HL-60/S4 treated with retinoic acid at 250 ng/mL for 4 days and 3 days (cell line): Measurements from ENCODE around the gene LBX2.

Source experiments
- in situ Hi-C: fragments of 300-500 bp; cut with MboI; formaldehyde crosslinking; loops from 2 replicates; pipeline ENCODE4 v1.7.0; 2022; ENCODE audit warnings: low sequenced_read_pairs

Gene LBX2, protein sequence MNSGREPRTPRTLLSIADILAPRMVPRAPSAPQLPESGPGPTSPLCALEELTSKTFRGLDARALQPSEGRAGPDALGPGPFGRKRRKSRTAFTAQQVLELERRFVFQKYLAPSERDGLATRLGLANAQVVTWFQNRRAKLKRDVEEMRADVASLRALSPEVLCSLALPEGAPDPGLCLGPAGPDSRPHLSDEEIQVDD

DNA sequence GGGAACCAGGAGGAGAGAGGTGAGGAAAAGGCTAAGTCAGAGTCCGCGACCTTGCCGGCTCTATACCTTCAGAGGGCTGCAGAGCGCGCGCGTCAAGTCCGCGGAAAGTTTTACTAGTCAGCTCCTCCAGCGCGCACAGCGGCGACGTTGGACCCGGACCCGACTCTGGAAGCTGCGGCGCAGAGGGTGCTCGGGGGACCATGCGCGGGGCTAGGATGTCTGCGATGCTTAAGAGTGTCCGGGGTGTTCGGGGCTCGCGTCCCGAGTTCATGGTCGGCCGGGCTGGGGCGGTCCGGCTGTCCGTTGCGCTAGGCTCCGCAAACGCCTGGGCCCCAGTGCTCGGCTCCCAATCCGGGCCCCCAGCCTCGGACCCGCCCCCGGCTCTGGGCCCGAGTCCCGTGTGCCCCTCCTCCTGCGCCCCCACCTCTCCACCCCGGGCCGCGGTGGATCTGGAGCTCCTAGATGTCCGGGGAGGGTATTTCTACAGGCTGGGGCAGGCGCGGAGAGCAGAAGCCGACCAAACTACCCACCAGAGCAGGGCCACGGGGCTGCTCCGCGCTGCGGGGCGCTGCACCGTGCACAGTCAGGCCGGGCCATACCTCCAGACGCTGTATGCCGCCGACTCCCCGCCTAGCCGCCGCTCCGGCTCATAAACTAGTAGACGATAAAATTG, at the start of gene LBX2:
Gene LBX2 (minus strand): TSS at position 337 of the 673 bp plus-strand sequence. CDS start 66 bp downstream, at position 271.
- in situ Hi-C loops: no loop called here

DNA sequence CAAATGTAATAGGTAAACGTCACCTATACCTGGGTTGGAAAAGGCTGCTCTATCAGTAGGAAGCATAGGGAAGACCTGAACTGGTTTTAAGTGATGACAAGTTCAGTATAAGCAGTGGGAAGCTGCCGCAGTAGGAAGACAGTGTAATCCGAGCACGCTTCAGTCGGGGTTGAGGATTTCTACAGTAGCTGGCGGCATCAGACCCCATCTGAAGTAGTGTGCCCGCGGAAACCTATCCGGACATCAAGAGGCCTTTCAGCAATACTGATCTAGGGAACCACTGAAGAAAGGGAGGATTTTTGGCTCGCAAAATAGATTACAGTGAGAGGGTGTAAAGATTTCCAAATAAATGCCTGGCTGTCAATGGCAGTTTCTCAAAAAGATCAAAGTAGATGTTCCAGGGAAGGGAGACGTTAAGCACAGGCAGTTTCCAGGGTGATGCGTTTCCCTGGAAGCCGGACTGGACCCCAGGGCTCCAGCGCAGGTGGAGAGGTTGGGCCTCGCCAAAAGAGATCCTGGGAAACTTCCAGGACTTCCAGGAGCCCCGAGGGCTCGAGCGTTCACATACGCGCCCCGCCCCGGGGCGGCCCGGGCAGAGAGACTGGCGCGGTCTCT, 49.0 kb upstream of the LBX2 start:
- in situ Hi-C loops: no loop called here

DNA sequence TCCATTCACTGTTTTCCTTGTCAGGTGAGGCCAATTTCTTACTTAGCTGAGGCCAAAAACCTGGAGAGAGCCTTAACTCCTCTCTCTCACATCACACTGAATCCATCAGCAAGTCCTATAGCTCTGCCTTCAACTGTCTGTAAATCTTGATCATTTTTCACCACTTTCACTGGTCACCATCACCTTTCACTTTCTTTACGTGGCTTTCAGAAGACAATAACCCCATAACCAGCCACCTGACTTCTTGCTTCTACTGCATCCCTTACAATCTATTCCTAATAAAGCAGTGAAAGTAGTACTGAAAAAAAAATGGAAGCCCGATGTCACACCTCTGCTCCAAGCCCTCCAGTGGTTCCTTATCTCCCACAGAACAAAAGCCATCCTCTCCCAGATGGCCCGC, 46.6 kb upstream of the LBX2 start:
- in situ Hi-C loops: no loop called here

DNA sequence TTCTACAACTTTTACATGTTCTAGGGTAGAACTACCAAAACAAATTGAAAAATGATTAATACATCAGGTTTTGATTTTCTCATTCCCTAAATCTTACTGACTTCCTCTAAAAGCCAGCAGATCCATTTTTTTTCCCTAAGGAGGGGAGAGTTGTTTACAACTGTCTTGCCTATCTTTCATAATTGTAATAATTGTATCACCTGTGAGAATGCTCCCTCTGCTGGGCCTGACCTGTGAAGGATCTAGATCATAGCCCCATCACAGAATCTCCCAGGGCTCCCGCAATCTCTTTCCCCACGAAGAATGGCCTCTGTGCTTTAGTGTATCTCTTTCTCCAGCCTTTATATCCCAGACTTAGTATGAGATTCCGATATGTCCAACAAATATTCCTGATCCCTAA, 45.2 kb upstream of the LBX2 start:
- in situ Hi-C loops: no loop called here

DNA sequence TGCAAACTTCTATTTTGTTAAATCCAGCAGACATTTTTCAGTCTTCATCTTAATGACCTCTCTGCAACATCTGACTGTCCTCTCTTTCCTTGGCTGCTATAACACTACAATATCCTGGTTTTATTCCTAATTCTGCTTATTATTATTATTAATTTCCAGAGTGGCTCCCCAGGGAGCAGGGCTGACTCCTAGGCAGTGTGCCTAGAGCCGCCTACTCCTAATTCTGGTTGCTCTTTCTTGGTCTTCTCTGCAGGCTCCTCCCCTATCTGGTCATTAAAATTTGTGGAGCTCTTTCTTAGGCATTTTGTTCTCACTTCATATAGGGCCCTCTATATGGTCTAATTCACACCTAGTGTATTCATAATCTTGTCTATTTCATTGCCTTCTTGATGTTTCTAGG, 43.6 kb upstream of the LBX2 start:
- in situ Hi-C loops: no loop called here

DNA sequence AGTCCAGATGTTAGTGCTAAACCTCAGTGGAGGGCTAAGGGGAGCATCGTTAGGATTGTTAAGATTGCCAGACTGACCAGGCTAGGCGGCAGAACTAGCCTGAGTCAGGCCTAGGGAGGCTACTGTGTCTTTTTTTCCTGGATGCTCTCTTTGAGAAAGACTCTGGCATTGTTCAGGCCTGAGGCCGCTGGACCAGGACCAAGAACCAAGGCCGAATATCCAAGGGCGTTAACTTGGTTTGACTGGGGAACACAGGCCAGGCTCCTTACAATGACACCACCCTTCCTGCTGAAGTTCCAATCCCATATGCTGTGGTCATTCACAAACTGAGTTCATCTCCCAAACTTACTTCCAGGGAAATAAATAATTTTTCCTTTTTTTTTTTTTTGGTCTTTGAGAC, 40.9 kb upstream of the LBX2 start:
- in situ Hi-C loops: no loop called here

DNA sequence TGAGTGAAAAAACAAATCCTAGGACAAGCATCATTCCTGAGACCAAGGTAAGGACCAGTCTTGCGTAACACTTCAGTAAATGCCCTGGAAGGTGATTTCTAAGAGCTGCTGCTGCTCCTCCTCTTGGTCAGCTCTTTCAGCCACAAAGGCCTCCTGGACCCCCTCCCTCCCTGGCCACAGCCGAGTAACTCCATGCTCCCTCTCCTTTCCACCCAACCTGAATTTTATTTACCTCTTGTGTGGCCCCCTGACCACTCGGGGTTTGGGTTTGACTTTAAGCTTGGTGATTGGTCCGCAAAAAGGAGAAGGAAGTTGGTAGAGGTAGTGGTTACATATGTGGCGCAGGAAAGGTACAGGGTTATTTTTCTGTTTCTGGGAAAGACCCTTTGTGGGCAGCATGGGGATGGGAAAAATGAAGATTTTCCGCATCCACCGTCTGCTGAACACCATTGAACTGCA, 39.5 kb upstream of the LBX2 start:
- in situ Hi-C loops: no loop called here

DNA sequence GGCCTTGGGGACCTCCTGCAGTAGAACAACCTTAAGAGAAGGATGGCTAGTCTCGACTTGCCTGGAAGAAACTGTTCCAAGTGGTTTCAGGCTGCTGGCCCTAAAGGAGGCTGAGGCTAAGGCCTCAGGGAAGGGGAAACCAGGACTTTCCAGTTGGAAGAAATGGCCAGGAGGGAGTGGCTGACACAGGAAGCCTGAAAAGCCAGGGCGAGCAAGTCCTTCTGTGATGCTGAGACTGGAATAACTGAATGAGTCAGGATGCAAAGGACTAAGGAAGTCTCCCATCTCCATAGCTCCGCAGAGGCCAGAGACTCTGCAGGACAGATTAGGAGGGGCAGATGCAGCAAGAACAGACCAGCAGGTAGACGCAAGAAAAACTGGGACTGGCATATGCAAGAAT, 37.7 kb upstream of the LBX2 start:
- in situ Hi-C loops: no loop called here

DNA sequence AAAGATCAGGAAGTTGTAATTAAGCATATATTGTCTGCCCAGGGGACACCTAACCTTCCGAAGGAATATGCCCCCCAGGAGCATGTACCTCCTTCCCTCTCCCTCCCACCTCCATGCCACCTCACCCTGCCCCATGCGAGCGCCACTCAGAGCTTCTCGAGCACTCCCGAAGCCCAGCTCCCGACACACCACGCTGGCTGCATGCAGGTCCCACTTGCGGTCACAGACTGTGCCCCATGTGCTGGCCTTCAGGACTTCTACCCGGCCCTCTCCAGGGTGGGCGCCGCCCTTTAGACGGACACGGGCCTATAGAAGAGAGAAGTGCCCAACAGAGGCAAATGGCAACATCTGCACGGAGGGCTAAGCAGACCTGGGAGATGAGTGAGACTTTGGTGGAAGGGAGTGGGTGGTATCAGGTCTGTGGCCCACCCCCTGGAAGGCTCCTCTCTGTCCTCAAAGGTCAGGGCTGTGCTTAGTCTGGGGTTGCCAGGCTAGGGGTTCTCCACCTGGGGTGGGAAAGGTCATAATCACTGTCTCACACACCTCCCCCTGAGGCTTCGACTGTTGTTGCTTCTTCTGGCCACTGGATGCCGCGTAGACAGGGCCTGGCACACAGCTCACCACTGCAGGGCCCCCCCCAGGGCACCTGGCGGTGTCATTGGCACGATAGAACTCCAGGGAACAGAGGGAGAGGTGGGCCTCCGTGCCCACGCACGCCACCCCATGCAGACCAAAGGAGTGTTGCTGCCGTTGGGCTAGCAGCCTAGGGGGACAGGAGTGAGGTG, 37.0 kb upstream of the LBX2 start:
- in situ Hi-C loops: no loop called here

DNA sequence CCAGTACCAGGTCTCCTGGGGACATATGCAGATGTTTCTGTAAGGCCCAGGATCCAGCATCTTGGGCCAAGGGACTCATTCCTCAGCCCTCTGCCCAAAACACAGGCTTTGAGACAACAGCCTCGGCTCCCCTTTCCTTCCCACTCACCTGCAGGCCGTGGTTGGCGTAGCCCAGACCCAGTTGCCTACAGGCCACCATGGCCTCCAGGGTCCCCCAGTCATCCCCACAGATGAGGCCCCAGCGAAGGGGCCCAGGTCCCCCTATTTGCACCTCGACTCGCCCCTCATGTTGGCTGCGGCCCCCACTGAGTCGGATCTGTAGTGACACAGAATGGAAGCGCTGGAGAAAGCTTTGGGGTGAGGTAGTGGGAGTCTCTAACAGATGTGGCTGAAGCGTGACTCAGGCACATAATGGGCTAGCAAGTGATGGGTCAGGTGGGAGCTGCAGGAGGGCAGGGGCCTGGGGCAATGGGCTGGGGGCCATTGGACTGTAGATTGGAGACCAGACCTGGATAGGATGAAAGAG, 36.1 kb upstream of the LBX2 start:
- in situ Hi-C loops: no loop called here

DNA sequence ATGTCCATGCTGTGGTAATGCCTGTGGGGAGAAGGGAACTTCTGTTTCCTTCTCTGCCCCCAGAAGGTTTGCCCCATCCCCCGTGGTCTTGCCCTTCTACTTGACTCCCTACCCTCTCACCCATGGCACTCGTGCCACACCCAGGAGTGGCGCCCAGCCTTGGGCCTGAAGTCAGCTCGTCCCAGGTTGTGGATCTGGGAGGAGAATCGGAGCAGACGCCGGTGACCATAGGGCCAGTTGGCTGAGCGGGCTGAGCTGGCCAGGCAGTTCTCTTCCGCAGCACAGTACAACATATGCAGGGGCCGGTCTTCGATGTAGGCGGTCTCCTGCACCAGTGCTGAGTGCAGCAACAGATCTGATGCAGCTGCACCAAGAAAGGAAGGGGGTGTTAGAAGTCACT, 35.0 kb upstream of the LBX2 start:
- in situ Hi-C loops: no loop called here

DNA sequence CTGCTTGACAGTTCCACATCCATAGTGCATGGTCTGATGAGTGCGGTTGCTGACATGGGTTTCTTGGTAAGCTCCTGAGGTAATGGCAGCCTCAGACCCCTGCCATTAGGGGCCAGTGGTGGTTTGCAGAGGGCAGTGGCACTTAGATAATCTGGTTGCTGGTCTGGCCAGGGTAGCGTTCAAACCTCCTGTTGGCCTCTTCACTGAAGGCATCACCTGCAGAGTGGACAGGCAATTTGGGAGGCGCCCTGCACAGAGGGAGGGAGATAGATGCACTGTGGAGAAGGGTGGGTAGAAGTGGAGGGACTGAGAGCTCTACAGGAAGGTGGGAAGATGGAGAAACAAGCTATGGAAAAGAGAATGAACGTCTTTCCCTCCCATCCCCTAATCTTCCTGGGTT, 34.1 kb upstream of the LBX2 start:
- in situ Hi-C loops: no loop called here

DNA sequence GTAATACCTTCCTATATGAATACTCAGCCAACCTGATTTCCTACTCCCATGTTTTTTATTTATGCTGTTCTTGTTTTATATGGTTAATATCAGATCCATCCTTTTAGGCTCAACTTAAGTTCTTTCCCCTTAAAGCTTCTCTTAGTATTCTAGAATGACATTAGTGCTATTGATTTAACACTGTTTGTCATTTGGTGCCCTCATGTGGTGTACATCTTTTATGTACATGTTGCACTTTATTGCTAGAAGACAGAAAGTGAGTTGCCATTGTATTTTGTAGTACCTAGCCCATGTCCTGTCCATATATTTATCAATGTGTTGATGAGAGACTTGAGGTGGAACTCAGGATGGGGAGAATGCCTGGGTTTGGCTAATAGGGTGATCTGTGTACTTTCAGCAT, 32.8 kb upstream of the LBX2 start:
- in situ Hi-C loops: no loop called here

DNA sequence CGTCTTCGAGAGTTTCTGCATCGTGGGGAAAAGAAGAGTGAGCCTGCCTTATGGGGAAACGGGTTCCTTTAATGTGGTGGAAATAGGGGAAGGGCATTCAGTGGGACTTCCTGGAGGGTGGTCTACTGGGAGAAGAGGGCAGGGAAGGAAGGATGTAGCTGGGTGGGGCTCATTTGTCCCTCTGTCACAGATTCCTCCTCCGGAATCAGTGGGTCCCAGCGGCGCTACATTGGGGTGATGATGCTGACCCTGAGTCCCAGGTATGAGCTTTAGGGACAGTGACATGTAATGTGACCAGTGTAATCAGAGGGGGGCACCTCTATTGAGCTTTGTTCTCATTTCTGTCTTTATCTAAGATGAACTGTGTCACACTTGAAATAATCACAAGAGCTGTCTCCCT, 32.3 kb upstream of the LBX2 start:
- in situ Hi-C loops: no loop called here

DNA sequence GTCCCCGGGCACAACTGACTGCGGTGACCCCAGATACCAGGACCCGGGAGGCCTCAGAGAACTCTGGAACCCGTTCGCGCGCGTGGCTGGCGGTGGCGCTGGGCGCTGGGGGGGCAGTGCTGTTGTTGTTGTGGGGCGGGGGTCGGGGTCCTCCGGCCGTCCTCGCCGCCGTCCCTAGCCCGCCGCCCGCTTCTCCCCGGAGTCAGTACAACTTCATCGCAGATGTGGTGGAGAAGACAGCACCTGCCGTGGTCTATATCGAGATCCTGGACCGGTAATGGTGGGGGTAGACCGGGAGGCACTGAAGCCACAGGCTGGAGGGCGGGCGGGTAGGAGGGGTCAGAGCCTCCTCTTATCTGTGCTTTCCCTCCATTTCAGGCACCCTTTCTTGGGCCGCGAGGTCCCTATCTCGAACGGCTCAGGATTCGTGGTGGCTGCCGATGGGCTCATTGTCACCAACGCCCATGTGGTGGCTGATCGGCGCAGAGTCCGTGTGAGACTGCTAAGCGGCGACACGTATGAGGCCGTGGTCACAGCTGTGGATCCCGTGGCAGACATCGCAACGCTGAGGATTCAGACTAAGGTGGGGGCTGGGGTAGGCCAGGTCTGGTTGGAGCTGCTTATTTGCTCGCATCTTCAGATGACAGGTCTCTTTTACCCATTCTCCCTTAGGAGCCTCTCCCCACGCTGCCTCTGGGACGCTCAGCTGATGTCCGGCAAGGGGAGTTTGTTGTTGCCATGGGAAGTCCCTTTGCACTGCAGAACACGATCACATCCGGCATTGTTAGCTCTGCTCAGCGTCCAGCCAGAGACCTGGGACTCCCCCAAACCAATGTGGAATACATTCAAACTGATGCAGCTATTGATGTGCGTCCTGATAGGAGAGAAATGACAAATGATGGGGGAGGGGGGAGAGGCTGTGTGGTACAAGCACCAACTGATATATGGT, 31.1 kb upstream of the LBX2 start:
- in situ Hi-C loops: no loop called here

DNA sequence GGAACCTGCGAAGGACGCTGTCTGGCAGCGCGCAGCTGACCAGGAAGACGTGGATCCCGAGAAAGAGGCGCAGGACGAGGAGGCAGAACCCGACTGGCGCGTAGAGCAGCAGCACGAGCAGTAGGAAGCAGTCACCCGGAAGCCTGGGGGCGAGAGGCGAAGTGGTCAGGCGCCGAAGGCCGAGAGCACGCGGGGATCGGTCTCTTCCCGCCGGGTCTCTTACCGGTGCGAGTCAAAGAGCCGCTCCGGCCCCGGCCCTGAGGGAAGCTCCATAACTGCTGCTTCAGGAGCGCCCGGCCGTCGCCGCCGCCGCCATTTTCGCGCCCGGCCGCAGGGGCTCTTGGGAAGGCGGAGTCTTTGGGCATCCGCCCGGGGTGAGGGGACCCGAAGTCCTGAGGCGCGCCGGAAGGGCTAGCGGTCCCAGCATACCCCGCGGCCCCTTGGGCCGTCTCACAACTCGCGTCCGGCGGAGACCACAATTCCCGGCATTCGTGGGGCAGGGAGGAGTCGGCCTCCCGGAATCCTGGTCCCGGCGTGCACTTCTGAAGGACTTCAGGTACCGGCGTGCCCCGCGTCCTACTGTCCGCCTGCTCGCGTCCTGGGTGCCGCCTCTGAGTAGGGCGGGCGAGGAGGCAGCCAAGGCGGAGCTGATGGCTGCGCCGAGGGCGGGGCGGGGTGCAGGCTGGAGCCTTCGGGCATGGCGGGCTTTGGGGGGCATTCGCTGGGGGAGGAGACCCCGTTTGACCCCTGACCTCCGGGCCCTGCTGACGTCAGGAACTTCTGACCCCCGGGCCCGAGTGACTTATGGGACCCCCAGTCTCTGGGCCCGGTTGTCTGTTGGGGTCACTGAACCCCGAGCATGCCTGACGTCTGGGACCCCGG, 30.2 kb upstream of the LBX2 start, which contains the start of the genes AUP1 and HTRA2:
Gene AUP1 (minus strand): TSS at position 350 of the 882 bp plus-strand sequence. CDS start 77 bp downstream, at position 273.
Gene HTRA2 (plus strand): TSS at position 577 of the 882 bp plus-strand sequence. CDS start 74 bp downstream, at position 651.
- in situ Hi-C loops: no loop called here

DNA sequence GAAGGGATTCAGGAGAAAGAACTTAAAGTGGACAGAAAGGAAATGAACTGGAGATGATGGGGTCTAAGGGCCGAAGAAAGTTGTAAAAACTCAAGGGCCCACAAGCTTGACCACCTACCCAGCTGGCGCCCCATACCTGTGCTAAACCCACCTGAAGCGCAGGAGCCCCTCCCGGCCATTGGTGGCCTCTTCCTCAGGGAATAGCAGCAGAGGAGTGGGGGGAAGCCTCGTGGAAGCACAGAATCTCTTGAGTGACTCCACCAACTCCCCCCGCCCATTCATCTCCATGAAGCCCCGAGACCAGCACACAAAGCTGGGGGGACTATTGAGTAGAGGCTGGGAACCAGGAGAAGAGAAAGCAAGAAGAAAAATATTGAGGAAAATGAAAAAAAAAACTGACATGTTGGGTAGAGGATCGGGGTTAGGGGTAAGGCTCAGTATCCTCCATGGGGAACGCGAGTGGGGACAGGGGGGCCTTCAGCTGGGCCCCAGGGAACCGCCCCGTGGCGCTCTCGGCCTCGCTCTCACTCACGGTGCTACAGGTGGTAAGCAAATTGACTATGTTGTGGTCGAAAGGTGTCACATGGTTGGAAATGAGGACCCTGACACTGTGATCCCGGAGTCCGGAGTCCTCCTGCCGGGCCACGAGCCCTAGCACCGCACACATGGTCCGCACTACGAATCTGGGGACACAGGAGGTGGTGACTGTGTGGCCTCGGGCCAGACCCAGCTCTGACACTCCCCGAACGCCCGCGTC, 29.4 kb upstream of the LBX2 start:
- in situ Hi-C loops: no loop called here

DNA sequence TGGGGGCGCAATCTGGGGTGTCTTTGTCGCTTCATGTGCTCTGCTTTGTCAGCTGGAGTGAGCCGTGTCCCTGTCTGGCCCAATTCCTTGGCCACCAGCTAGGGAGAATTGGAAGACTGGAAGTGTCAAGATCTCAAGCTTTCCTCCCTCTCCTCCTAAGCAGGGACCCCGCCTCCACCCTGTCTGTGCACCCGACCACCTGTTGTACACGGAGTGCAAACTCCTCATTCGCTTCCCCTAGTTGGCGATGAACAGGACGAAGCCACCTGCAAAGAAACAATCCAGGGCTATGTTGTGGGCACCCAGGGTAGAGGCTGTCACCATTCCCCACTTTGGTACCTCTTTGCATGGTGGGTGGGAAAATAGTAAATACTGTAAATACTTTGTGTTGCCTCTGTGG, 28.3 kb upstream of the LBX2 start:
- in situ Hi-C loops: no loop called here
